Measurements from ENCODE around the gene DCHS1. TPM values are rescaled to one million over a fixed set of nuclear protein-coding genes. Genes with fewer than 3 reads are reported as not detected.

Gene DCHS1
- total RNA-seq, 3 donors from 2014 or later: 3.5 to 38.8 (median 6.0) TPM

- Histone ChIP-seq H3K4me3 (no peak overlapping the region), H3K4me1 (ENCODE audit: low read depth) (no peaks in the 10 kb centered on the region), H3K9me3 (no peaks in the 10 kb centered on the region), H3K36me3 (ENCODE audit: low read depth) (no peaks in the 10 kb centered on the region)
- peak; percentile 59 for ATAC-seq
- DNase-seq: peak in 1 of 3 donors; percentile 24
- intact Hi-C loops (cut with DNase I, micrococcal nuclease): no loop called here
- peak; percentile 12 for TF ChIP-seq CTCF (IDR thresholded peaks at IDR 0.05)
Measured at GRCh38 chr11:6667733-6668374, 12.2 kb upstream of the DCHS1 start.

GRCh38 chr11:6666302-6667183 is 10.9 kb upstream of the DCHS1 start:
- Histone ChIP-seq H3K4me1 (ENCODE audit: low read depth) (no peaks in the 10 kb centered on the region), H3K36me3 (ENCODE audit: low read depth) (no peaks in the 10 kb centered on the region), H3K9me3 (no peaks in the 10 kb centered on the region), H3K4me3 (no peak overlapping the region)
- ATAC-seq: no peak
- intact Hi-C loops (cut with DNase I, micrococcal nuclease): no loop called here
- no peak for TF ChIP-seq CTCF (IDR thresholded peaks at IDR 0.05)
- DNase-seq: no peak

- no peak for TF ChIP-seq CTCF (IDR thresholded peaks at IDR 0.05)
- Histone ChIP-seq H3K9me3 (no peaks in the 10 kb centered on the region), H3K36me3 (ENCODE audit: low read depth) (no peaks in the 10 kb centered on the region), H3K4me1 (ENCODE audit: low read depth) (no peaks in the 10 kb centered on the region), H3K4me3 (no peak overlapping the region)
- DNase-seq (no peak), ATAC-seq (no peak)
- intact Hi-C loops (cut with DNase I, micrococcal nuclease): no loop called here
Measured at GRCh38 chr11:6664551-6664950, 8.9 kb upstream of the DCHS1 start.

- H3K9me3 ChIP-seq: no peaks in the 10 kb centered on the region
- TF ChIP-seq CTCF (IDR thresholded peaks at IDR 0.05): no peak
- no peaks in the 10 kb centered on the region for H3K4me1 ChIP-seq (ENCODE audit: low read depth)
- no peak overlapping the region for H3K4me3 ChIP-seq
- intact Hi-C loops (cut with DNase I, micrococcal nuclease): no loop called here
- H3K36me3 ChIP-seq (ENCODE audit: low read depth): no peaks in the 10 kb centered on the region
- ATAC-seq (no peak), DNase-seq (no peak)
Measured at GRCh38 chr11:6663794-6664469, 8.3 kb upstream of the DCHS1 start.

GRCh38 chr11:6660712-6661111 is 5.1 kb upstream of the DCHS1 start:
- no peaks in the 10 kb centered on the region for H3K36me3 ChIP-seq (ENCODE audit: low read depth)
- no peak for TF ChIP-seq CTCF (IDR thresholded peaks at IDR 0.05)

More at GRCh38 chr11:6660712-6661111, 5.1 kb upstream of the DCHS1 start:
- intact Hi-C loops (cut with DNase I, micrococcal nuclease): no loop called here
- DNase-seq (no peak), ATAC-seq (no peak)
- no peak overlapping the region for H3K4me3 ChIP-seq
- no peaks in the 10 kb centered on the region for H3K4me1 ChIP-seq (ENCODE audit: low read depth)
- no peaks in the 10 kb centered on the region for H3K9me3 ChIP-seq
